ENCODE measurements around the gene STXBP2. TPM values are rescaled to one million over a fixed set of nuclear protein-coding genes. Genes with fewer than 3 reads are reported as not detected.
A peak's percentile ranks its signal among the peaks of the same experiment; 100 is the strongest.

STXBP2 gene
- total RNA-seq, 1 donor from 2014 or later = 61.6 TPM

DNA sequence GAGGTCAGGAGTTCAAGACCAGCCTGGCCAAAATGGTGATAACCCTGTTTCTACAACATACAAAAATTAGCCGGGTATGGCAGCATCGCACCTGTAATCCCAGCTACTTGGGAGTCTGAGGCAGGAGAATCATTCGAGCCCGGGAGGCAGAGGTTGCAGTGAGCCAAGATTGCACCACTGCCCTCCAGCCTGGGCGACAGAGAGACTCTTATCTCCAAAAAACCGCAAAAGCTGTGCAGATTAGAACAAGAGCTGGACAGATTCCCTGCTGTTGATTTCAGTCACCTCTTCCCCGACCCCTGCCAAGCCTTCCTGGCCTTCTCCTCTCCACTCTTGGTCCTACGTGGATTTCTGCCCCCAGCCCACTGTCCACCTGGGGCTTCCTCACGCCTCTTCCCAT, 33.0 kb upstream of the STXBP2 start:
- TF ChIP-seq, protein P1, sequence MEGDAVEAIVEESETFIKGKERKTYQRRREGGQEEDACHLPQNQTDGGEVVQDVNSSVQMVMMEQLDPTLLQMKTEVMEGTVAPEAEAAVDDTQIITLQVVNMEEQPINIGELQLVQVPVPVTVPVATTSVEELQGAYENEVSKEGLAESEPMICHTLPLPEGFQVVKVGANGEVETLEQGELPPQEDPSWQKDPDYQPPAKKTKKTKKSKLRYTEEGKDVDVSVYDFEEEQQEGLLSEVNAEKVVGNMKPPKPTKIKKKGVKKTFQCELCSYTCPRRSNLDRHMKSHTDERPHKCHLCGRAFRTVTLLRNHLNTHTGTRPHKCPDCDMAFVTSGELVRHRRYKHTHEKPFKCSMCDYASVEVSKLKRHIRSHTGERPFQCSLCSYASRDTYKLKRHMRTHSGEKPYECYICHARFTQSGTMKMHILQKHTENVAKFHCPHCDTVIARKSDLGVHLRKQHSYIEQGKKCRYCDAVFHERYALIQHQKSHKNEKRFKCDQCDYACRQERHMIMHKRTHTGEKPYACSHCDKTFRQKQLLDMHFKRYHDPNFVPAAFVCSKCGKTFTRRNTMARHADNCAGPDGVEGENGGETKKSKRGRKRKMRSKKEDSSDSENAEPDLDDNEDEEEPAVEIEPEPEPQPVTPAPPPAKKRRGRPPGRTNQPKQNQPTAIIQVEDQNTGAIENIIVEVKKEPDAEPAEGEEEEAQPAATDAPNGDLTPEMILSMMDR (conservative IDR thresholded peaks at IDR 0.05) = no peak
- Mint-ChIP-seq H3K9me3 (no peaks in the 10 kb centered on the region), H3K4me3 (no peak overlapping the region), H3K27ac (peak overlapping the region; percentile 37), H3K36me3 (peaks cover 7% of the 10 kb centered on the region), H3K4me1 (ENCODE audit: unreplicated experiment) (no peaks in the 10 kb centered on the region), H3K27me3 (no peaks in the 10 kb centered on the region)
- no peak for DNase-seq (ENCODE audit: extremely low spot score, unreplicated experiment)

DNA sequence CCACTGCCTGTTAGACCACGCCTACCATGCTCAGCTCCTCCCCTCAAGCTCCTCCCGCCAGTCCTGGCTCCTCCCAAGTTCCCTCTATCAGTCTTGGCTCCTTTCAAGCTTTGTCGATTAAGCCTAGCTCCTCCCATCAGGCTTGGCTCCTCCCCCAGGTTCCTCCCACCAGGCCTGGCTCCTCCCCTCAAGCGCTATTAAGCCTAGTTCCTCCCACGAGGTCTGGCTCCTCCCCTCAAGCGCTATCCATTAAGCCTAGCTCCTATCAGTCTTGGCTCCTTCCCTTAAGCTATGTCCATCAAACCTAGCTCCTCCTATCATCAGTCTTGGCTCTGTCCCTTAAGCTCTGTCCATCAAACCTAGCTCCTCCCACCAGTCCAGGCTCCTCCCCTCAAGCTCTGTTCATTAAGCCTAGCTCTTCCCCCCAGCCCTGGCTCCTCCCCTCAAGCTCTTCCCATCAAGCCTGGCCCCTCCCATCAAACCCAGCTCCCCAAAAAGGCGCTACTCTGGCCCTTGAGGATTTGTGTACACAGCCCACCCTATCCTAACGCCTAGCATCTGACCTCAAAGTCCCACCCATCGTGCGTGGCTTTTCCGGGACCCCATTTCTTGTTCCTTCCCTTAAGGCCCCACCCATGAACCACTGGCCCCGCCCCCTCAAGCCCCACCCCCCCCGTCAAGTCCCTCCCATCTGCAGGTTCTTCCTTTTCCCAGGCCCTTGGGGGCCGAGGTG, 31.3 kb upstream of the STXBP2 start:
- no peak overlapping the region for H3K4me3 Mint-ChIP-seq
- peaks cover 7% of the 10 kb centered on the region for H3K36me3 Mint-ChIP-seq
- DNase-seq (ENCODE audit: extremely low spot score, unreplicated experiment) = no peak
- H3K27me3 Mint-ChIP-seq = no peaks in the 10 kb centered on the region
- no peaks in the 10 kb centered on the region for H3K4me1 Mint-ChIP-seq (ENCODE audit: unreplicated experiment)
- H3K27ac Mint-ChIP-seq = no peak overlapping the region
- TF ChIP-seq, protein P1 (conservative IDR thresholded peaks at IDR 0.05) = no peak
- H3K9me3 Mint-ChIP-seq = no peaks in the 10 kb centered on the region

DNA sequence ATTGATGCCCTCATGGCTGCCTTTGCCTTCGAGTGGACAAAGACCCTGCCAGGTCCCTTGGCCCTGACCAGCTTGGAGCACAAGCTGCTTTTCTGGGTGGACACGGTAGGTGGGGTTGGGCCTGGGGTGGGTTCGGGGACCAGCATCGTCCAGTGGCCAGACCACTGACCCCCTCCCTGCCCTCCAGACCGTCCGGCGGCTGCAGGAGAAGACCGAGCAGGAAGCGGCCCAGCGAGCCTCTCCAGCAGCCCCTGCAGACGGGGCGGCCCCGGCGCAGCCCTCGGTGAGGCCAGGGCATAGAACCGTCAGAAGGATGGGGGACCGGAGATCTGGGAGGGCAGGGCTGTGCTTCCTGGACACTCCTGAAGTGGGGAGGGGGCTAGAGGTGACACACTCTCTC, 30.6 kb upstream of the STXBP2 start:
- H3K27ac Mint-ChIP-seq = no peak overlapping the region
- DNase-seq (ENCODE audit: extremely low spot score, unreplicated experiment) = no peak
- H3K27me3 Mint-ChIP-seq = no peaks in the 10 kb centered on the region
- H3K9me3 Mint-ChIP-seq = no peaks in the 10 kb centered on the region
- peaks cover 7% of the 10 kb centered on the region for H3K36me3 Mint-ChIP-seq
- H3K4me3 Mint-ChIP-seq = no peak overlapping the region
- TF ChIP-seq, protein P1 (conservative IDR thresholded peaks at IDR 0.05) = no peak
- H3K4me1 Mint-ChIP-seq (ENCODE audit: unreplicated experiment) = no peaks in the 10 kb centered on the region

DNA sequence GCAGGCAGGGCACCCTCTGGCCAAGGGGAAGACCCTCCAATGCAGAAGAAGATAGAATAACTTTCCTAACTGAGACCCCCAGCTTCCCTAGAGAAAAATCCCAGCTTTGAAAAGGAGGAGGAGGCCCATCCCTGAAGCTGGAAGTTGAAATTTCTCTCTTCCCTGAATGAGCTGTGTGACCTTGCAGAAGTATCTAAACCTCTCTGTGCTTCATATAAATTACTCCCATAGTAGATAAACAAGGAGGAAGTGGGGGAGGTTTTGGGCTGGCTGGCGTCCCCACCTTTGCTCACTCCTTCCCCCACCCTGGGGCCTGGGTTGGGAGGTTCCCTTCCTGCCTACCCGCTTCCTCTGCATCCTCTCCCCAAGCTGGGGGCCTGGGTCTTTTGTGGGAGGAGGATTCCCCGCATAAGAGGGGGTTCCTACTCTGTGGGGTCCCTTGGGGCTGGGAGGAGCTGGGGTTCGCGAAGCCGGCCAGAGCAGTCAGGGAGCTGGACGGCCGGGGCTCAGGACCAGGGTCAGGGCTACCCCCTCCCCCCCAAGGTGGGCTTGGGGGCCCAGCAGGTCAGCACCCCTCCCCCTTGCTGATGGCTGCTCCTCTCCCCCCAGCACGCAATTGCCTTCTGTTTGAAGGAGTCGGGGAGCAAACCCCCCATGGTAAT, 29.6 kb upstream of the STXBP2 start:
- Mint-ChIP-seq H3K27me3 (no peaks in the 10 kb centered on the region), H3K9me3 (no peaks in the 10 kb centered on the region), H3K4me3 (no peak overlapping the region), H3K4me1 (ENCODE audit: unreplicated experiment) (no peaks in the 10 kb centered on the region), H3K36me3 (peaks cover 7% of the 10 kb centered on the region), H3K27ac (no peak overlapping the region)
- DNase-seq (ENCODE audit: extremely low spot score, unreplicated experiment) = no peak
- TF ChIP-seq, protein P1 (conservative IDR thresholded peaks at IDR 0.05) = no peak

DNA sequence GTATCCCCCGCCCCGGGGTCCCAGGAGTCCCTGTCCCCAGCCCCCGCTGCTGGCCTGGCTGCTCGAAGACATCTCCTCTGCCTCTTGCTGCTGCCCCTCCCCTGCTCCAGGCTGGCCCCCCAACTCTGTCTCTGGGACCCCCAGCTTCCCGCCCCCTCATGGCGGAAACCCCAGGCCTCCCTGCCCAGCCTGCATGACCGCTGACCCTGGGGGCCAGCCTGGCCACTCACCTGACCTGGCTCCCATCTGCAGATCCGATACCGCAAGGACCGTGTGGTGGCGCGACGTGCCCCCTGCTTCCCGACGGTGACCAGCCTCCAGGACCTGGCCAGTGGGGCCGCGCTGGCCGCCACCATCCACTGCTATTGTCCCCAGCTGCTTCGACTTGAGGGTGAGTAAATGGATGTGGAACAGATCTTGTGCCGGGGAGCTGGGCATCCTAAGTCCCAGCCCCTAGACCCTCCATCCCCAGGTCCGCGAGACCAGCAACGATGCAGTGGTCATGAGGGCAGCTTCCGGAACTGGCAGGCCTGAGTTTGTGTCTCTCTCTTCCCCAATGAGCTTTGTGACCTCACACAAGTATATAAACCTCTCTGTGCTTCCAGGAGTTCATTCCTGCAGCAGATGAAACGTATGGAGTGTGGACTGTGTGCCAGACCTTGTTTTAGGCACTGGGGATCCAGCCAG, 28.9 kb upstream of the STXBP2 start:
- Mint-ChIP-seq H3K4me3 (no peak overlapping the region), H3K9me3 (no peaks in the 10 kb centered on the region), H3K27me3 (no peaks in the 10 kb centered on the region), H3K4me1 (ENCODE audit: unreplicated experiment) (no peaks in the 10 kb centered on the region), H3K27ac (no peak overlapping the region), H3K36me3 (peaks cover 7% of the 10 kb centered on the region)
- TF ChIP-seq, protein P1 (conservative IDR thresholded peaks at IDR 0.05) = no peak
- DNase-seq (ENCODE audit: extremely low spot score, unreplicated experiment) = no peak

Measured in type B pancreatic cell (in vitro differentiated cells).